ENCODE measurements around the gene PRKACG. TPM values are rescaled to one million over a fixed set of nuclear protein-coding genes. Genes with fewer than 3 reads are reported as not detected.

Gene PRKACG
- total RNA-seq, 1 donor from 2014 or later: not detected

GRCh38 chr9:68978066-68978465 is 35.8 kb downstream of the PRKACG start:
- Mint-ChIP-seq H3K27me3 (no peaks in the 10 kb centered on the region), H3K9me3 (ENCODE audit: low read depth) (no peaks in the 10 kb centered on the region), H3K4me3 (ENCODE audit: low read depth) (no peak overlapping the region), H3K27ac (no peak overlapping the region), H3K4me1 (ENCODE audit: low read depth) (peaks cover 2% of the 10 kb centered on the region), H3K36me3 (ENCODE audit: insufficient read depth) (no peaks in the 10 kb centered on the region)
- no peak for TF ChIP-seq CTCF (IDR thresholded peaks at IDR 0.05; ENCODE audit: unreplicated experiment)
- DNase-seq (ENCODE audit: low spot score, unreplicated experiment): no peak

- H3K36me3 Mint-ChIP-seq (ENCODE audit: insufficient read depth): no peaks in the 10 kb centered on the region
- H3K4me1 Mint-ChIP-seq (ENCODE audit: low read depth): peaks cover 2% of the 10 kb centered on the region
- DNase-seq (ENCODE audit: low spot score, unreplicated experiment): no peak
- peaks cover 6% of the 10 kb centered on the region for H3K9me3 Mint-ChIP-seq (ENCODE audit: low read depth)
- TF ChIP-seq CTCF (IDR thresholded peaks at IDR 0.05; ENCODE audit: unreplicated experiment): no peak
- no peak overlapping the region for H3K27ac Mint-ChIP-seq
- no peak overlapping the region for H3K4me3 Mint-ChIP-seq (ENCODE audit: low read depth)
- H3K27me3 Mint-ChIP-seq: no peaks in the 10 kb centered on the region
Observed at GRCh38 chr9:68975365-68976043, 38.4 kb downstream of the PRKACG start.

GRCh38 chr9:68974901-68975300 is 39.0 kb downstream of the PRKACG start:
- DNase-seq (ENCODE audit: low spot score, unreplicated experiment): no peak
- peaks cover 2% of the 10 kb centered on the region for H3K4me1 Mint-ChIP-seq (ENCODE audit: low read depth)
- peaks cover 6% of the 10 kb centered on the region for H3K9me3 Mint-ChIP-seq (ENCODE audit: low read depth)
- no peaks in the 10 kb centered on the region for H3K36me3 Mint-ChIP-seq (ENCODE audit: insufficient read depth)
- H3K4me3 Mint-ChIP-seq (ENCODE audit: low read depth): no peak overlapping the region
- no peak overlapping the region for H3K27ac Mint-ChIP-seq
- no peaks in the 10 kb centered on the region for H3K27me3 Mint-ChIP-seq
- no peak for TF ChIP-seq CTCF (IDR thresholded peaks at IDR 0.05; ENCODE audit: unreplicated experiment)

GRCh38 chr9:68974431-68974830 is 39.5 kb downstream of the PRKACG start:
- H3K36me3 Mint-ChIP-seq (ENCODE audit: insufficient read depth): no peaks in the 10 kb centered on the region
- H3K4me1 Mint-ChIP-seq (ENCODE audit: low read depth): peaks cover 2% of the 10 kb centered on the region
- DNase-seq (ENCODE audit: low spot score, unreplicated experiment): no peak
- no peak for TF ChIP-seq CTCF (IDR thresholded peaks at IDR 0.05; ENCODE audit: unreplicated experiment)
- no peaks in the 10 kb centered on the region for H3K27me3 Mint-ChIP-seq
- no peak overlapping the region for H3K4me3 Mint-ChIP-seq (ENCODE audit: low read depth)
- peaks cover 6% of the 10 kb centered on the region for H3K9me3 Mint-ChIP-seq (ENCODE audit: low read depth)
- no peak overlapping the region for H3K27ac Mint-ChIP-seq

GRCh38 chr9:68973619-68974018 is 40.3 kb downstream of the PRKACG start:
- Mint-ChIP-seq H3K27ac (no peak overlapping the region), H3K36me3 (ENCODE audit: insufficient read depth) (no peaks in the 10 kb centered on the region), H3K4me1 (ENCODE audit: low read depth) (peaks cover 3% of the 10 kb centered on the region), H3K4me3 (ENCODE audit: low read depth) (no peak overlapping the region), H3K27me3 (no peaks in the 10 kb centered on the region), H3K9me3 (ENCODE audit: low read depth) (peaks cover 6% of the 10 kb centered on the region)
- DNase-seq (ENCODE audit: low spot score, unreplicated experiment): no peak
- TF ChIP-seq CTCF (IDR thresholded peaks at IDR 0.05; ENCODE audit: unreplicated experiment): no peak
